Fibroblast of skin of back (primary cell): ENCODE measurements around the gene HIGD2A.

Experiments
- DNase-seq: peaks from one replicate; pipeline ENCODE4 v3.0.0-alpha.2; 2013

HIGD2A gene

DNA sequence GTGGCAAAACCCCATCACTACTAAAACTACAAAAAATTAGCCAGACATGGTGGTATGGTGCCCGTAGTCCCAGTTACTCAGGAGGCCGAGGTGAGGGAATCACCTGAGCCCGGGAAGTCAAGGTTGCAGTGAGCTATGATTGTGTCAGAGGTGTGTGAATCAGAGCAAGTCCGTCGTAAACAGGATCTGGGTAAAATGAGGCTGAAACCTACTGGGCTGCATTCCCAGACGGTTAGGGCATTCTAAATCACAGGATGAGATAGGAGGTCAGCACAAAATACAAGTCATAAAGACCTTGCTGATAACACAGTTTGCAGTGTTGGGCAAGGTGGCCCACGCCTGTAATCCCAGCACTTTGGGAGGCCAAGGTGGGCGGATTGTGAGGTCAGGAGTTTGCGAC is 29.7 kb downstream of the HIGD2A start:
- no peak for DNase-seq

- DNase-seq = no peak
Observed at GRCh38 chr5:176420086-176420485, 31.5 kb downstream of the HIGD2A start.

DNA sequence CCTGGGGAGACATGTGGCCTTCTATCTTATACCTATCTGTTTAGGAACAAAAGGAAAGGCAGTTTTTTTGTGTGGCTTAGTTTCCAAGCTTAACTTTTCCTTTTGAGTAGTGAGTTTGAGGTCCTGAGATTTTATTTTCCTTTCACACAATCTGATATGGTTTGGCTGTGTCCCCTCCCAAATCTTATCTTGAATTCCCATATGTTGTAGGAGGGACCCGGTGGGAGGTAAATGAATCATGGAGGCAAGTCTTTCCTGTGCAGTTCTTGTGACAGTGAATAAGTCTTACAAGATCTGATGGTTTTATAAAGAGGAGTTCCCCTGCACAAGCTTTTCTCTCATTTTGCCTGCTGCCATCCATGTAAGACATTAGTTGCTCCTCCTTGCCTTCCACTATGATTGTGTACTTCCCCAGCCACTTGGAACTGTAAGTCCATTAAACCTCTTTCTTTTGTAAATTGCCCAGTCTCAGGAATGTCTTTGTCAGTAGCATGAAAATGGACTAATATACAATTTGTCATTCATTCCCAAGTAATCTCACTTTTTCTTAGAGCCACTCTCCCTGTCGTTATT is 32.5 kb downstream of the HIGD2A start:
- no peak for DNase-seq

GRCh38 chr5:176424181-176424580 is 35.6 kb downstream of the HIGD2A start:
- DNase-seq = no peak

- no peak for DNase-seq
Observed at GRCh38 chr5:176425138-176425537, 36.6 kb downstream of the HIGD2A start.

DNA sequence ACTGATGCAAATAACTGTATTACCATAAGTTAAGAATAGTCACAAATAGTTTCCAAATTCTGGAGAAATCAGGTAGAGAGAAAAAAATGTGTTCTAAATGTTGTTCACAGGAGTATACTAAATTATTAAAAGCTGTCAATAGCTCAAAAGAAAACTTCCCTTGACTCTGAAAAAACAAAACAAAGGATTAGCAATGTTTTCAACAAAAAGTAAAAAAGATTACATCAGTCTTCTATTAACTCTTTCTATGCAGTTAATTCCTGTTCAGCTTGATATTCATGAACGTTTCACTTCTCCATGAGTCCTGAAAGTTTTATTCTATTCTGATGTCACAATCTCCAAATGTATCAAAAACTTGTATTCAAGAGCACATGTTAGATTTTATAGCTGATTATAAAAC is 37.2 kb downstream of the HIGD2A start:
- DNase-seq = no peak

DNA sequence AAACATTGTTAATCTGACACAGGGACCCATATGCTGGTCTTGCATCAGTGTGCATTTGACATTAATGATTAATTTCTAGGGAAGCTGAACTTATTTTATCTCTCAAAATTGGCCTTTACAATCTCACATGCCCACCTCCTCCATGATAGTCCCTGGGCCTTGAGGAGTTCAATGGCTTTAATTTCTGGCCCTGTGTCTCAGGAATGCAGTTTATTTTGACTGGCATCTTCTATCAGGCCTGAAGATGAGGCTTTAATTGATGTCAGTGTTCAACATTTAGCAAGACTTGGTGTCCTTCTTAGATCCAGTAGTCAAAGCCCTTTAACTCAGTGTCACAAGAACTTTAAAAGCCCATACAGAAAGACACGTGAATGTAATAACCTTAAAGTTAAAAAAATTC is 38.3 kb downstream of the HIGD2A start:
- DNase-seq = no peak

- peak; percentile 42 for DNase-seq
Observed at GRCh38 chr5:176427971-176428370, 39.4 kb downstream of the HIGD2A start.

DNA sequence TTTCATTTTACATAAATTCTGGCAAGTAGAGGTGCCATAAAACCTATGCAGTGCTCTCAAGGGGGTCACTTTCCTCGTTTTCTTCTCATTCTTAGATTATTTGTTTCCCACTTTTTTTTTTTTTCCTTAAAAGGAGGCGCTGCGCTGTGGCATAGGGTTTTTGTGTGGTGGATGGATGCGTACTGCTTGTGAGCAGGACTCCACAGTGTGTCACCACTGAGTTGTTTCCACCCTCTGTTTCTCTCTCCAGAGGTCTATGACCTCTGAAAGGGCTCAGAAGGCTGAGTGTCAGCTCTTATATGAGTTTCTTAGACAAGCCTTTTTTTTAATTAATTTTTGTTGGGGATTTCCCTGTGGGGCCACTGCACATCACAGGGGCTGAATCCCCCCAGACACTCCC is 41.4 kb downstream of the HIGD2A start:
- DNase-seq = no peak

DNA sequence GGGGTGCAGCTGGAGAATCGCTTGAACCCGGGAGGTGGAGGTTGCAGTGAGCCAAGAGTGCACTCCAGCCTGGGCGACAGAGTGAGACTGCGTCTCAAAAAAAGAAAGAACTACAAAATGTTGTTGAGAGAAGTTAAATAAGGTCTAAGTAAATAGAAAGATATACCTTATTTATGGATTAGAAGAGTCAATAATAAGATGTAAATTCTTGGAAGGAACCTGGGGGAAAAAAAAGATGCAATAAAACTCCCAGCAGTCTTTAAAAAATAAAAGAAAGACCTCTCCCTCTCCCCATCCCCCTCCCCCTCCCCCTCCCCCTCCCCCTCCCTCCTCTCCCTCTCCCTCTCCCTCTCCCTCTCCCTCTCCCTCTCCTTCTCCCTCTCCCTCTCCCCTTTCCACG is 44.2 kb downstream of the HIGD2A start:
- no peak for DNase-seq

- peak; percentile 61 for DNase-seq
Observed at GRCh38 chr5:176436656-176437055, 48.1 kb downstream of the HIGD2A start.

GRCh38 chr5:176438959-176439757 is 50.6 kb downstream of the HIGD2A start:
- peak; percentile 92 for DNase-seq
